HG02970 (cell line): ENCODE results near the gene NAA15.
"Not testable (repeated sequence)": the region's sequence is repeated elsewhere in the genome, so short reads cannot be mapped to it uniquely, and the experiment has no call there.

Source experiments
- ATAC-seq: cut with Tn5 transposase; IDR thresholded peaks from one replicate; pipeline ENCODE4 v1.9.1; 2021; ENCODE audit warnings: mild to moderate bottlenecking, moderate library complexity, moderate number of reproducible peaks; ENCODE audit not compliant: unreplicated experiment, low FRiP score

The NAA15 gene

GRCh38 chr4:139333046-139333445 is 31.7 kb downstream of the NAA15 start:
- ATAC-seq: no peak

DNA sequence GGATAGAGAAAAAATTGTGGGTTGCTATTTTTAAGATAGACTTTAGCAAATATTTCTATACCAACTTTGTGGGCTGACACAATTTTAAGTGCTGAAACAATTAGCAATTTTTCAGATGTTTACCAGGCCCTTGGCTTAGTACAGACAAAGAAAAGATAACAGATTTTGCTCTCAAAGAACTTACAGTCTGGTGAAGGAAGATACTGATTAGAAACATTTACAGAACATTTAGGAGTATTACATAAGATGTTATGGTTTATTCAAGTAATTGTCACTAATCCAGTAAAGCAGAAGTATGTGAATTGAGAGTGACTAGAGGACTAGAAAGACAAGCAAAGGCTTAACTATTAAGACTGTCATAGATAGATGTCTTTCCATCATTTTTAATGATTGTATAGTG is 36.3 kb downstream of the NAA15 start:
- ATAC-seq: no peak

GRCh38 chr4:139361301-139361700 is 60.0 kb downstream of the NAA15 start:
- ATAC-seq: no peak

DNA sequence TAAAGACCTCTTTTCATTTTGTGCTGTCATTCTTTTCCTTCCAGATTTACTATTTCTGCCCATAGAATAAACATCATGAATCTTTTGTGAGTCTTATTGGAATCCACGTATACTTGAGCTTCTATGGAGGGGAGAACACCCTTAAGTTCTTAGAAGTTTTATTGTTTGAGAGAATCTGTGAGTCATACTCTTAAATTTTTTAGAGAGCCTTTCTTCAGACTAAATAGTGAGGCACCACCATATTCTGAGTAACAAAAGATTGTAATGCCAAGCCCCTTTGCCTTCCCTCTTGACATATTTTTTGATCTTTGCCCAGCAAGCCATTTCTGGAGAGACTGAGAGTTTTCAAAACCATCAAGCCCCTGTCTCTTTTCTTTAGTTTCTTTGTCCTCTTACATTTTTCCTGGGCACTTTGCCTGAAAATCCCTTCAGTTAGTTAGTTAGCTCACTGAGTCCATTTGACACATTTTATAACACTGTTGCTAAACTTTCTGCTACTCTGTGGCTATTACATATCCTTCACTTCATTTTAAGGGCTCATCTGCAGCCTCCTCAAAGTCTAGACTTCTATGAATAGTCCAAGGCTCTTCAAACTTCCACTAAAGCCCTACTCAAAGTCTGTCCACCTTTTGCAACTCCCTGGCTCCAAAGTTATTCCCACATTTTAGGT is 66.3 kb downstream of the NAA15 start:
- ATAC-seq: no peak

GRCh38 chr4:139368998-139369397 is 67.7 kb downstream of the NAA15 start:
- no peak for ATAC-seq

DNA sequence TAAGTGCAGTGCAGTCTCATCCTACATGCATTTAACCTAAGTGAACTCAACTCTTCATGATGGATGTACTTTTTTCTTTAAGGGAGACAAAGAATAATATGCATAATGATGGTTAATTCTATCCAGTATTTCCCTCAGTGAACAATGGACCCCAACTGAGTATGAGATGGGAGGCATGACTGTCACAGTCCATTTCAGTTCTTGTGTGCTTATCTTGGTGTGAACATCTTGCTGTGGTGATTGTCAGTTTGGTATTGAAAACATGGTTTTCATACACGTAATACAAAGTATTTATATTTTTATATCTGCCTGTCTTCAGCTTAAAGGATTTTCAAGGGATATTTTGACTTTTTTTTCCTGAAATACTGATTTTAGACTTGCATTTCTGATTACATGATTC is 72.9 kb downstream of the NAA15 start:
- no peak for ATAC-seq

DNA sequence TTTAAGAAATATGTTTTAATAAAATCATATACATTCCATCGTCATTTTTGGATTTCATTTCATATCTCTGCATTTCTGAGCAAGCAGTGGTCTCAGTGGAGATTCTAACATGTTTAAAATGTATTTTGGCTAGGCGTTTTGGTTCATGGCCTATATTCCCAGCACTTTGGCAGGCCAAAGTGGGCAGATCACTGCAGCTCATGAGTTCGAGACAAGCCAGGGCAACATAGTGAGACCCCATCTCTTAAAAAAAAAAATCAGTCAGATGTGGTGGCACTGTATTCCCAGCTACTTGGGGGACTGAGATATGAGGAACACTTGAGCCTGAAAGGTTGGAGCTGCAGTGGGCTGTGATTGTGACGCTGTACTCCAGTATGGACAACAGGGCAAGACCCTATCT is 85.1 kb downstream of the NAA15 start:
- ATAC-seq: no peak

DNA sequence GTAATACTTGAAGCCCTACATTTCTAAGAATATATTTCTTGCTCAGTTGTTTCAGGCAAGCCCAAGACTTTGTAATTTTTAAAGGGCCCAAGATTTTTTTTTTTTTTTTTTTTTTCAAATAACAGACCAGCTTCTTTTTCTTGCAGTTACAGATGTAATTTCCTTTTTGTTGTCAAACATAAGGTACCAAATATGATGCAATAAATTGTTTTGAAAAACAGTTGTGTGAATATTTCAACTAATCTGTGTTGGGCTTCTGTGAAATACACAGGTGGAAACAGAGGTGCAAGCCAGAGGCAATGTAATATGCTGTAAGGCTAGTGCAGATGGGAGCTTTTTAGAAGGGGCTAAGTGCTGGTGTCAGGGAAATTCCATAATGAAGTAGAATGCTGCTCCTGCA is 87.8 kb downstream of the NAA15 start:
- no peak for ATAC-seq

- ATAC-seq: no peak
Observed at GRCh38 chr4:139389991-139390390, 88.7 kb downstream of the NAA15 start.

GRCh38 chr4:139391731-139392130 is 90.4 kb downstream of the NAA15 start:
- no peak for ATAC-seq

DNA sequence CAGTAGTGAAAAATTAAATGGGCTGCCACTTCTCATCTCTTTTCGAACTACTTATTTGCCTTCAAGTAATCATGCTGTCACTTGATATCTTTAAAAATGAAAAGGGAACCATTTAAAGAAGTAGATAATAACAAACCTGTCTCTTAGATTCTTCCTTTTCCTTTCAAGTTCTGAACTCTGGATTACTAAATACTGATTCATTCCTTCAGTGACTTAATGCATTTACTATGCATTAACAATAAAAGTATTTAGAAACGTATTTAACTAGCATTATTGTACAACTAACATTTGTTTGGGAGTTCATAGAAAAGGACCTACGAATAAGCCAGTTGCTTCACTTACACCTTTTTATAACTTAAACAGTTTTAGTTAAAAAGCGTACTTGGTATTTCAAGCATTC is 91.5 kb downstream of the NAA15 start:
- no peak for ATAC-seq

- no peak for ATAC-seq
Observed at GRCh38 chr4:139401368-139401767, 100.1 kb downstream of the NAA15 start.

DNA sequence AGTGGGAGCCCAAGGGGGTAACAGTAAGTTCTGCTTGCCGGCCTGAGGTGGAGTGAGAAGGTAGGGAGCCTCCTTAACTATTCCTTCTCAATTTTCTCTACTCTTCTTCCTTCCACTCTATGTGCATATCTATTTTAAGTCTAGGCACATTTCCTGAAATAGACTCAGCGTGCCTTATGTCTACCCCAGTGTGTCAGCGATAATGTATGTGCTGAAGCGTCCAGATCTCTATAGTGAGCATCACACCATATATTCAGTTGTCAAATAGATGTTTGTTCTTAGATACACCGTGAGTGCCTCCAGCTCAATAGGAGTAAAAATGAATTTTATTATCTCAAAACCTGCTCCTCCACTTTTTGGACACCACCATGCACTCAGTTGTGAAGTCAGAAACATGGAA is 101.1 kb downstream of the NAA15 start:
- no peak for ATAC-seq

- ATAC-seq: no peak
Observed at GRCh38 chr4:139403462-139403861, 102.2 kb downstream of the NAA15 start.

DNA sequence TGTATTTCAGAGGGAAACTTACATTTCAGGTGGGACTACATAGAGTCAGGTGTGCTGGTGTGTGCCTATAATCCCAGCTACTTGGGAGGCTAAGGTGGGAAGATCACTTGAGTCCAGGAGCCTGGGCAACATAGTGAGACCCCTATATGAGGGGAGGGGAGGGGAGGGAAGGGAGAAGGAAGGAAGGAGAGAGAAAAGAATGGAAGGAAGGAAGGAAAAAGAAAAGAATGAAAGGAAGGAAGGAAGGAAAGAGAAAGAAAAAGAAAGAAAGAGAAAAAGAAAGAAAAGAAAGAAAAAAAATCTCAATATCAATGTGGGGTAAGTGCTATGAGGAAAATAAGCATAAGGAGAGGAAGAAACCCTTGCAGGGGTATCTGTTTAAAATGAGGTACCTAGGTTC is 109.0 kb downstream of the NAA15 start:
- ATAC-seq: no peak

DNA sequence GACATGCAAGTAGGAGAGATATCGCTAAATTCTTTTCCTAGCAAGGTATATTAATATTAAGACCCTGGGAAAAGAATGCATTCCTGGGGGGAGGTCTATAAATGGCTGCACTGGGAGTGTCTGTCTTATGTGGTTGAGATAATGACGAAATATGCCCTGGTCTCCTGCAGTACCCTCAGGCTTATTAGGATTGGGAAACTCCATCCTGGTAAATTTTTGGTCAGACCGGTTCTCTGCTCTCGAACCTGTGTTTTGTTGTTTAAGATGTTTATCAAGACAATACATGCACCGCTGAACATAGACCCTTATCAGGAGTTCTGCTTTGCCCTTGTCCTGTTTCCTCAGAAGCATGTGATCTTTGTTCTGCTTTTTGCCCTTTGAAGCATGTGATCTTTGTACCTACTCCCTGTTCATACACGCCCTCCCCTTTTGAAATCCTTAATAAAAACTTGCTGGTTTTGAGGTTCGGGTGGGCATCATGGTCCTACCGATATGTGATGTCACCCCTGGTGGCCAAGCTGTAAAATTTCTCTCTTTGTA is 113.4 kb downstream of the NAA15 start:
- not testable (repeated sequence) for ATAC-seq

- ATAC-seq: no peak
Observed at GRCh38 chr4:139416073-139416673, 114.9 kb downstream of the NAA15 start.

DNA sequence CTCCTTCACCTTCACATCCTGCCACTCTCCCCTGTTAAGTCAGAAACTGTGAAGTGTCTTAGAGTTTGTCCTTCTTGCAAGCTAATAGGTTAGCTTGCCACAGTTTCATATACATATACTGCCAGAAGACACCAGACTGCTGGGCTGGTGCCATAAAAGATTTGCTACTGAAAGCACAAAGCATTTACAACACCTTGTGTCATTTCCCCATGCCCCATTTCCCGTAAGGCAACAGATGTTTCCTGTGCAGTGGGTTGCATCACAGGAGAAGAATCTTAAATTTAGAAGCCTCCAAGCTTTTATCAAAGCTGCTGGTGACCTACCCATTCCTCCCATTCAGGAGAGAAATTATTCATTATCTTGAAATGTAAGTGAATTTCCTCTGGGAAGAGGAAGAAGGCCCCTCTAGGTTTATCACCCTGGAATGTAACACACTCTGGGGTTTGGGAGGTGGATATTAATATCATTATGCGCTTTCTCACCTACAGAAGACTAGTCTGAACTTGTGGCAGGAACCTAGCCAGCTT is 118.1 kb downstream of the NAA15 start:
- no peak for ATAC-seq

DNA sequence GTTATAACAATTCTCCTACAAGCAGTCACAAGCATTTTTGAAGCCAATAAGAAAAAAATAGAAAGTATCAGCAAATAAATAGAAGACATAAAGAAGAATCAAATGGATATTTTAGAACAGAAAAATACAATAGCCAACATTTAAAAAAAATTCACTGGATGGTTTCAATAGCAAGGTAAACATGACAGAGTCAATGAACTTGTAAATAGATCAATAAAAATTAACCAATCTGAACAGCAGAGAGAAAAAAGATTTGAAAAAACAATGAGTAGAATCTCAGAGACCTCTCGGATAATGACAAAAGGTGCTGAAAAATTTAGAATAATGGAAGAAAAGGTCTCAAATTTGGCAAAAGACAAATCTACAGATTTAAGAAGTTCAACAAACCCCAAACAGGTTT is 119.3 kb downstream of the NAA15 start:
- ATAC-seq: no peak

GRCh38 chr4:139436122-139436521 is 134.8 kb downstream of the NAA15 start:
- no peak for ATAC-seq

DNA sequence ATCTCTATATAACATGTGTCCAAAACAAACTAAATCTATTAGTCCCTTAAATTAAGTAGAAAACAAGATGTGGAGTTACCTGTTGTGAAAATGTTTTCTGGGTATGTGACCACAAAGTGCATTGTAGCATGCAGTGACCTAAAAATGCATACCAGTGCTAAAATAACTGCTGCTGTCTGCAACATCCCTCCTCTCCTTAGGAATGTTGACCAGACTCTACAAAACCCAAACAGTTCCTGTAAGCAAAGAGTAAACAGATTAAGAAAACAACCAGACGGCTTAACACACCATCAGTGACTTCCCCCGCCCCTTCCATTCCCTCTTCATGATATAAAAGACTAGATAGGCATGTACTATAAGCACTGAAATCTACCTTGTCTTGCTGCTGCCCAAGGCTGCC is 136.8 kb downstream of the NAA15 start:
- no peak for ATAC-seq

DNA sequence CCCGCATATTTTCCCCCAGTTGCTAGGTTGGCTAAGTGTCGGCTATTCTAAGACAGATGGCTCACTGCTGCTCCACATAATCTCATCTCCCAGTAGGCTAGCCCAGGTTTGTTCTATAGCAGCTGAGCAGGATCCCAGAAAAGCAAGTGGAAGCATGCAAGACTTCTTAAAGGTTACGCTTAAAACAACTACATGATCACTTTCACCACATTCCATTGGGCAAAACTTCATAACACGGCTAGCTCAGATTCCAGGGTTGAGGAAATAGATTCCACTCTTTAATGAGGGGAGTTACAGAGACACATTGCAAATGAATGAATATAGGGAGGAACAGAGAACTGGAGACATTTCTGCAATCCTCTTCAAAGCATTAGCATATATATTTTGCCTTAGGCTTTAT is 139.7 kb downstream of the NAA15 start:
- no peak for ATAC-seq
